ENCODE data around the gene SIGLEC7.

- TF ChIP-seq CTCF (IDR thresholded peaks at IDR 0.05) (no peak), POLR2A (IDR thresholded peaks at IDR 0.05) (no peak)
These were observed 13.9 kb upstream of the SIGLEC7 start for GRCh38 chr19:51128227-51128626.

All from suprapubic skin (tissue), 3 donors.